ENCODE data around the gene MAP7D3.
A peak's percentile ranks its signal among the peaks of the same experiment; 100 is the strongest.
"Not testable (repeated sequence)": the region's sequence is repeated elsewhere in the genome, so short reads cannot be mapped to it uniquely, and the experiment has no call there.

The MAP7D3 gene, protein sequence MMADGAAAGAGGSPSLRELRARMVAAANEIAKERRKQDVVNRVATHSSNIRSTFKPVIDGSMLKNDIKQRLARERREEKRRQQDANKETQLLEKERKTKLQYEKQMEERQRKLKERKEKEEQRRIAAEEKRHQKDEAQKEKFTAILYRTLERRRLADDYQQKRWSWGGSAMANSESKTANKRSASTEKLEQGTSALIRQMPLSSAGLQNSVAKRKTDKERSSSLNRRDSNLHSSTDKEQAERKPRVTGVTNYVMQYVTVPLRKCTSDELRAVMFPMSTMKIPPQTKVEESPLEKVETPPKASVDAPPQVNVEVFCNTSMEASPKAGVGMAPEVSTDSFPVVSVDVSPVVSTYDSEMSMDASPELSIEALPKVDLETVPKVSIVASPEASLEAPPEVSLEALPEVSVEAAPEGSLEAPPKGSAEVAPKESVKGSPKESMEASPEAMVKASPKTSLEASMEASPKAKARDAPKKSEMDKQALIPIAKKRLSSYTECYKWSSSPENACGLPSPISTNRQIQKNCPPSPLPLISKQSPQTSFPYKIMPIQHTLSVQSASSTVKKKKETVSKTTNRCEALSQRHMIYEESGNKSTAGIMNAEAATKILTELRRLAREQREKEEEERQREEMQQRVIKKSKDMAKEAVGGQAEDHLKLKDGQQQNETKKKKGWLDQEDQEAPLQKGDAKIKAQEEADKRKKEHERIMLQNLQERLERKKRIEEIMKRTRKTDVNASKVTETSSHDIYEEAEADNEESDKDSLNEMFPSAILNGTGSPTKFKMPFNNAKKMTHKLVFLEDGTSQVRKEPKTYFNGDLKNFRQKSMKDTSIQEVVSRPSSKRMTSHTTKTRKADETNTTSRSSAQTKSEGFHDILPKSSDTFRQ

DNA sequence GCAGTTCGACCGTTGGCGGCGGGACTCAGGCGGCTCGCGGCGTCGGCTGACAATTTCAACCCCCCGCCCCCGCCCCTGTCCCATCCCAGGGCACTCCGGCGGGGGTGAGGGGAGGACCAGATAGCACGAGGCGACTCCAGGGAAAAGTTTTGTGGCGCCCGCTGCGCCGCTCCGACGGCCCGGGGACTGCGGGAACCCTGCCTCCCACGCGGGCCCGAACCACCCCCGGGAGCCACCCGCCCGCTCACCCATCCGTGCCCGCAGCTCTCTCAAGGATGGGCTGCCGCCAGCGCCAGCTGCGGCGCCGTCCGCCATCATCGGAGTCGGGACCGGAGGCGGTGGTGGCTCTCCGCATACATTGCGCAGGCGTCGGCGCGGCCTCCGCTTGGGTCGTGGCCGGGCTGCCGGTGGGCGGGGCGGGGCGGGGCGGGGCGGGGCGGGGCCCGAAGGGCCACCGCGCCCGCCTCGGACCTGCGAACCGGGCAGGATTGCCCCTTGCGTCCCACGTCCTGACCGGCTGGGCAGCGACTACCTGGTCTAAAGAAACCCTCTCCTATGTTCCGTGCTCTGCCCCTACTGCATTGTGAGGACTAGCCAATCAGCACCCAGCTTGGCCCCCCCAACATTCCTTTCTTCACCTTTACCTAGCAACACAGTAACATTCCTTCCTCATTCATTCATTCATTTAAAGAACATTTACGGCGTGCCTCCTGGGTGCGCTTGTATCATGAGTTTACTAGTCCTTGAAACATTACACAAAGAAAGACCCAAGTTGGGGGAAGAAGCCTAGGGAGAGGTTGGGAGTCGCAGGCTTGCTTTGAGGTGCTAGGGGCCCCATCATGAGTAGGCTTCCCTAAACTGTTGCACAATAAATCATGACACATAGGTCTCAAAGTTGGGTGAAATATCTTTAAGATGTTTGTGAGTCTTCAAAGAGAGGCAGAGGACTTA lies at the start of gene MAP7D3:
Gene MAP7D3, minus strand, starts transcription at position 360 of the 951 bp plus-strand sequence. Its CDS starts 42 bp downstream, at position 318.
- peak; percentile 79 for DNase-seq (ENCODE audit: low spot score)

DNA sequence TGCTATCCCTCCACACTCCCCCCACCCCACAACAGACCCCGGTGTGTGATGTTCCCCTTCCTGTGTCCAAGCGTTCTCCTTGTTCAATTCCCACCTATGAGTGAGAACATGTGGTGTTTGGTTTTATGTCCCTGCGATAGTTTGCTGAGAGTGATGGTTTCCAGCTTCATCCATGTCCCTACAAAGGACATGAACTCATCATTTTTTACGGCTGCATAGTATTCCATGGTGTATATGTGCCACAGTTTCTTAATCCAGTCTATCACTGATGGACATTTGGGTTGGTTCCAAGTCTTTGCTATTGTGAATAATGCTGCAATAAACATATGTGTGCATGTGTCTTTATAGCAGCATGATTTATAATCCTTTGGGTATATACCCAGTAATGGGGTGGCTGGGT lies 49.5 kb upstream of the MAP7D3 start, which contains the start of gene ADGRG4:
Gene ADGRG4, plus strand, starts transcription at position 243 of the 400 bp plus-strand sequence. CDS start 7,815 bp downstream, outside the sequence.
- DNase-seq (ENCODE audit: low spot score): not testable (repeated sequence)

DNA sequence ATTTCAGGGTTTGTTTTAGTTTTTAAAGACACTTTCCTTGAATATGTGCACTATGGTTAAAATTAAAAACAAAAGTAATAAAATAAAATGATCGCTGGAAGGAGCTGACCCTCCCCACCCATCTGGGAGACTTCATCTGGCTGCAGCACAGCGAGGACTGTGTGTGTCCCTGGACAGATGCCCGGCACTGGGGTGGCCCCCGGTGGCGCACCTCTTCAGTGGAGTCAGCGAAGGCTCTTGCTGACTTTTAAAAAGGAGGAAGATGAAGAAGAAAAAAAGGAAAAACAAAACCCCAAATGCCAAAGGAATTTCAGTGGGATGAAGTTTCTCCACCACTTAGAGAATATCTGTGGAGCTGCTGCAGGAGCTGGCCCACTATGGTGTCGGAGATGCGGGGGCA lies 44.2 kb upstream of the MAP7D3 start:
- DNase-seq (ENCODE audit: low spot score): no peak

DNA sequence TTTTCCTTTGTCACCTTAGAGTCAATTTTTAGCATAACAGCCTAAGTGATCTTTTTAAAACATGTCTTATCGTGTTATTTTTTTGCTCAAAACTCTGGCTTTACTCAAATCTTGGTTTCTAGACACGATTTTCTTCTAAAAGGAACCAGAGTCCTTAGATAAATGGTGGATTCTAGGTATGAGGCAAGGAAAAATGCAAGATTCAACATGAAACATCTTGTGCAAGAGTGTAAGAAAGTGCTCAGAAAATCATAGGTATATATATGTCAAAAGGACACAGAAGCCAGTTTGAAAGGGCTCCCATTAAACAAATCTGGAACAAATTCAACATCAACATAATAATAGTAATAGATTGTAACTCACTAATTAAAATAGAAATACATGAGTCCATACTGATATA lies 41.5 kb upstream of the MAP7D3 start:
- DNase-seq (ENCODE audit: low spot score): no peak

DNA sequence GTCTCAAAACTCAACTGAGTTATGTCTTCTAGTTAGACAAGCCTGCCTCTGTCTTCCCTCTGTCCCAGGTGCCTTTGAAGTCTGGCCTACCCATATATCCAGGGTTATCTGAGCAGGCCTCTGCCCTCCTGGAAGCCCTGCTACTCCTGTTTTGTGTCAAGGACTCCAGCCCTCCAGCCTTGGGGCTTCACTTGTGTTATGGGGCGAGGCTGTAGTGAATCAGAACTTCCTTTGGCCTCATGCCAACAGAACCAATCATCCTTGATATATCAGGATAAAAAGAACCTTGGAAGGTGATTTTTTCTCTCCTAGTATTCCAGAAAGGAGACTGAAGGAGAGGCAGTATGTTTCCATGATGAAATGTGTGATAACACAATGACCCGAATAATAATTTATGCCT lies 40.6 kb upstream of the MAP7D3 start:
- DNase-seq (ENCODE audit: low spot score): no peak

DNA sequence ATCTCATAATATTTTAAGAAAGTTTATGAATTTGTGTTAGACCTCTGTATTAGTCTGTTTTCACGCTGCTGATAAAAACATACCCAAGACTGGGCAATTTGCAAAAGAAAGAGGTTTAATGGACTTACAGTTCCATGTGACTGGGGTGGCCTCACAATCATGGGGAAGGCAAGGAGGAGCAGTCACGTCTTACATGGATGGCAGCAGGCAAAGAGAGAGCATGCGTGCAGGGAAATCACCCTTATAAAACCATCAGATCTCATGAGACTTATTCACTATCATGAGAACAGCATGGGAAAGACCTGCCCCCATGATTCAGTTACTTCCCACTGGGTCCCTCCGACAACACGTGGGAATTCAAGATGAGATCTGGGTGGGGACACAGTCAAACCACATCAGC lies 35.2 kb upstream of the MAP7D3 start:
- DNase-seq (ENCODE audit: low spot score): not testable (repeated sequence)

DNA sequence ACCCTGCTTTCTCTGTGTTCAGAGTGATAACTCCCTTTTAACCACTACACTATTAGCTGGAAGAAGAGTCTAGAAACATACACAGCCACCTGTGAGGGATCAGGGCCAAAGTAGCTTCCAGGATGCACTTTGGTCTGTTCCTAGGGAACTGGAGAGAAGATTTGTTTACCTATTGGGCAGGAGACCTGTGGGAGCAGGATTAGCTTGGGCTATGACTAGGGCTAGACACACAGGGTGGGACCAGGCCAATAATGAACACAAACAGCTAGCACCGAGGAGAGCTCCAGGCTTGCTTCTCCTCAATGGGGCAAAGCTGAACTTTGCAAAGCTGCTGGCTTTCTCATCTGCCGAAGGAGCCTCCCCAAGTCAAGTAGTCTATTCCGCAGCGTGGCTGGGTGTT lies 24.4 kb upstream of the MAP7D3 start:
- no peak for DNase-seq (ENCODE audit: low spot score)

DNA sequence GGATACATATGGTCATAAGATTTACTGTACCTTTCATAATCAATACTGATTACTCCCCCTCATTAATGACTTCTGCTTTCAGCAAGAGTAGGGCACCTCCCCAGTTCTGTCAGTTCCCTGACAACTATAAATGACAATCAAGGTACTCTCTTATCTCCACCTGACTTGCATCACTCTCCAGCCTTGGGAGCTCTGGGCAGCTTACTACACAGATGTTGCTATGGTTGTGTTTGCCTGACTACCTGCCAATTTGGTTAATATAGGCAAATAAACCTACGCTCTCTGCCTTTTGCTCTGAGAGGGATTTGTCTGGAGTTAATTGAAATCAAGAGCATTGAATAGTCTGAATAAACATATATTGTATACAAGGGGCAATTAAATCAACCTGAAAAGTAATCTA lies 22.8 kb upstream of the MAP7D3 start:
- no peak for DNase-seq (ENCODE audit: low spot score)

DNA sequence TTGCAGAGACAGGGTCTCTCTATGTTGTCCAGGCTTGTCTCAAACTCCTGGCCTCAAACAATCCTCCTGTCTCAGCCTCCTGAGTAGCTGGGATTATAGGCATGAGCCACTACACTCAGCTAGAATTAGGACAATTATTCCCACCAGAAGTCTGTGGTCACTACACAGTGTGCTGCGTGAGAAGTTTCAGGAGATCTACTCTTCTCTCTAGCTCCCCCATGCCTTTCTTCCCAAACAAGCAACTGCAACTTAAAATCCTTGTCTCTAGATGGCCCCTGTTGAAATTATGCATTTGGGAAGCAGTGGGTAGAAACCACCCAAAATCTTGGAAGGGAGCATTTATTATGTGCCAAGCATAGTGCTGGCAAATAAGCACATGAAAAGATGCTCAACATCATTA lies 21.1 kb upstream of the MAP7D3 start:
- no peak for DNase-seq (ENCODE audit: low spot score)

DNA sequence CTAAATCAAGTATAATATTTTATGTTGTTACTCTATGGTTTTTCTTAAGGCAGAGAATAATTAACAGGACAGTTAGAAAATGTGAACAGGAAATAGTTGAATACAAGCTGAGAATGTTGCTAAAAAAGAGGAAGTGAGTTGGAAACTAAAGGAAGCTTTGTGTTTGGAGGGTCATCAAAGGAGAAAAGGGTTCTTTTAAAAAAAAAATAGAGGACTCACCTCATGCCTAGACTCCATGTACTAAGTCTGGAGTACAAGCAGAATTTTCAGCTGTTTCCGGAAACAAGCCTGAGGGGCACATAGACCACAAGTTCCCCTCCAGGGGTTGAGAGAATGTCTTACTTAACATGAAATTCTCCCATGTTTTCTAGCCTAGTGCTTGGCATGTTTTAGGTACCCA lies 20.1 kb upstream of the MAP7D3 start:
- no peak for DNase-seq (ENCODE audit: low spot score)

DNA sequence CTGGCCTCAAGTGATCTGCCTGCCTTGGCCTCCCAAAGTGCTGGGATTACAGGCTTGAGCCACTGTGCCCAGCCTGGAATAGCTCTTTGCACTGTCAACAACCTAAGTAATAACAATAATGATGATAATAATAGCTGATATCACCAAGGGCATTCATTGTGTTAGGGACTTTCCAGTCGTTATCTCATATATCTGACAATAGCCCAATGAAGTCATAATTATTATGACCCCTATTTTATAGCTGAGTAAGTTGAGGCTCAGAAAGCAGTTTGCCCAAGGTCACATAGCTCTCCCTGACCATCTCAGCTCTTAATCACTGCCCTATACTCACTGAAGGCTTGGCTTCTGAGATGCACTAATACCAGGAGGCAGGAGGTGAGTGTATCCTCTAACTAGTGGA lies 18.7 kb upstream of the MAP7D3 start:
- DNase-seq (ENCODE audit: low spot score): no peak

DNA sequence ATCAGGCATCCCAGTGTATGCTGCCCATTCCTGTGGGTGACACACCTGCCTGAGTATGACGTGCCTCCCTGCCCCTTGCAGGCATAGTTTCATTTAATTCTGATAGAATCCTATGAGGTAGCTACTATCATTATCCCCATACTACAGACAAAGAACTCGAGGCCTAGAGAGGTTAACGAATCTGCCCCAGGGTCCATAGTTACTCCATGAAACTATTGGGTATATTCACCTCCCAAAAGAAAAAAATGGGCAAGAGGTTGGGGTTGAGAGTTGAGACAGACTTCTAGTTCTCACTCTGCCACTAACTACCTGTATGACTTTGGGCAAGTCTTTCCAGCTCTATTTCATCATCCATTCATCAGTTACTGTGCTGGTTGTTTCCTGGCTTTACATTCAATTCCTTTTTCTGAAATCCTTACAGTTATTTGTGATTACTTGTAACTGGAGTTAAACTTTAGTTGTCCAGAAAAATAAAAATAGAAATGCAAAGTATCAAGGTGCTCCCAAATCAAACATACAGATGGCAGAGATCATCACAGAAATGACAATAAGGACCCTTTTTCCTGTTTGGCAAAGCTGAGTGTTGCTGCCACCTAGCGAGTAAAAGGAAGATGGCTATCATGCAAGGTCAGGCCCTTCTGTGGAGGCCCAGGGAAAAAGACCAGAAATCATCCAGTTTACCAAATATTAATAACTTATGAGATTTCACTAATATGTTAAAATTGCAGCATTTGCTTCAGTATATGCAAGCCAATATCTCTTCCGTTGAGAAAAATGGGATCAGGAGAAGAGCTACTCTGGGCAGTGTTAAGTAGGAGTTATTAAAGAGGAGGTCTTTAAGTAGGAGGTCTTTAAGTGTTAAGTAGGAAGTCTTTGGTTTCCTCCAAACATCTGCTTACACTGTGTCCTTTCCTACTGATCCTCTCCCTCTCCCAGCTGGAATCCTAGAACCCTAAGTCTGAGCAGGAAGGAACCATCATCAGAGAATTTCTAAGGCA lies 17.1 kb upstream of the MAP7D3 start:
- DNase-seq (ENCODE audit: low spot score): peak; percentile 46

DNA sequence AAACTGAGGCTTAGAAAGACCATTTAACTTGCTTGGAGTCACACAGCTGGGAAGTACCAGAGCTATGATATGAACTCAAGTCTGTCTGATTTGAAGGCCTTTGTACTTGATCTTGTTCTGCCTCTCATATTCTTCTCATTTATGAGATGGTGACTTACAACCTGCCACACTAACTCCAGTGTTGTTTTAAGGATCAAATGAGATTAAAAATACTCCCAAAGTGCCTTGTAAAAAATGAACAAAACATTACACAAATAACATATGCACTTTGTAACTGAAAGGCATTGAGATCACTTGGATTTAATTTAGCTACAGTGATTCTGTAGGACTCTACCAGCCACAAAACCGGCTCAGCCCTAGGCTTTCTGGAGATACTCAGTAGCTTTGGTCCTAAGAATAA lies 15.6 kb upstream of the MAP7D3 start:
- DNase-seq (ENCODE audit: low spot score): no peak

DNA sequence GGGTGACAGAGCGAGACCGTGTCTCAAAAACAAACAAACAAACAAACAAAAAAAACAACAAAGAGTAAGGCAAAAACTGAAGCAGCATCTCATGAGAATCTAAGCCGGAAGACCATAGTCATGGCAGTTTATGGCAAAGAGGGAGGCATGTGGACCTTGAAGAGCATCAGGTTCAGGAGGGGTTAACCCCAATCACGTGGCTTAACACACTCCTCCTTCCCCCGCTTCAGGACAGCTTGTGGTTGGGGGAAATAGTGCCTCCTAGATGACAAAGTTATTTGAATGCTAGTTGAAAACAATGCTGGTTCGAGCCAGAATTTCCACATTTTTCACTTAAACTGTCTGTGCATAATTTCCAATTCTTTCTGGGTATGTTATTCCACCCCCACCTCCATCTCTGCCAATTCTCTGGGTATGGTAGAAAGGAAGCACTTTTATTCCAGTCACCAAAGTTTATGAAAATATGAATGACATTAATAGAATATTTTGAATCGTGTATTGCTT lies 11.7 kb upstream of the MAP7D3 start:
- DNase-seq (ENCODE audit: low spot score): no peak

DNA sequence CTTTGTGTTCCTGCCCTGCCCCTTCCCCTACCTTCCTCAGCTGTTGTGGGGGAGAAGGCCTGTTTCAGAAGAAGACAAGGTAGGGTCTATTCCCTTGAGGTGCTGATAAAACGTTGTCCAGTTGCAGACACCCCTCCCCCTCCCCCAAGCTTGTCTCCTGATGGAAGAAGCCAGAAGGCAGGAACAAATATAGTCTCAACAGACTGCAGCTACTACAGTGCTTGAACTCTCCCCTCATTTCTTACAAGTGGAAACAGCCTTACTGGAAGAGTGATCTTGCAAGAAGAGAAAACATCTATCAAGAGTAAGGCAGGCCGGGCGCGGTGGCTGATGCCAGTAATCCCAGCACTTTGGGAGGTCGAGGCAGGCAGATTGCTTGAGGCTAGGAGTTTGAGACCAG lies 11.0 kb upstream of the MAP7D3 start:
- no peak for DNase-seq (ENCODE audit: low spot score)

DNA sequence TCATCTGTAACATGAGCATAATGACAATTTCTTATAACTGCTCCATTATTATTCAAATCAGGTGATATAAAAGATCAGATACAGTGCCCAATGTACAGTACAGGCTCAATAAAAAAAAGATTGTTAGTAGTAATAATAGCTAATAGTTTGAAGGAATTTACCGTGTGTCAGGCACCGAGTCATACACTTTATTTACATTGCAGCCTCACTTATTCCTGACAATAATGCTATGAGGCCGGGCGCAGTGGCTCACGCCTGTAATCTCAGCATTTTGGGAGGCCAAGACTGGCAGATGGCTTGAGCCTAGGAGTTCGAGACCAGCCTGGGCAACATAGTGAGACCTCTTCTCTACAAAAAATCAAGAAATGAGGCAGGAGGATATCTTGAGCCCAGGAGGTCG lies 10.1 kb upstream of the MAP7D3 start:
- no peak for DNase-seq (ENCODE audit: low spot score)

DNA sequence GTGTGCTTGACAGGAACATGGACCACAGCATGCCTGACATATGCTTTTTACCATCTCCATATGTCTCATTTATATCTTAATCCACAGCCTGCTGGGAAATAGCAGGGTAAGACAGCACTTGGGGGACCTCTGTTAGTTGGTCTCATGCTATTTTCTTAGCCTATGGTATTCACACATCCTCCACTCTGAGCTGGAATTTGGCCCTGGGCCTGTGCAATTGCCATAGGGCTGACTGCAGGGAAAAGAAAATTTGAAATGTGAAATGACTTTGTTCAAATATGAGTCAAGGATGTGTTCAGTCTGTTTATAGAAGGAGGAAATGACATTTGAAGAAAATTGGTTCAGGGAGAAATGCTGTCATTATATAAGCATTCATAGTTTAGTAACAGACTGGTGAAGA lies 9.6 kb upstream of the MAP7D3 start:
- DNase-seq (ENCODE audit: low spot score): no peak

DNA sequence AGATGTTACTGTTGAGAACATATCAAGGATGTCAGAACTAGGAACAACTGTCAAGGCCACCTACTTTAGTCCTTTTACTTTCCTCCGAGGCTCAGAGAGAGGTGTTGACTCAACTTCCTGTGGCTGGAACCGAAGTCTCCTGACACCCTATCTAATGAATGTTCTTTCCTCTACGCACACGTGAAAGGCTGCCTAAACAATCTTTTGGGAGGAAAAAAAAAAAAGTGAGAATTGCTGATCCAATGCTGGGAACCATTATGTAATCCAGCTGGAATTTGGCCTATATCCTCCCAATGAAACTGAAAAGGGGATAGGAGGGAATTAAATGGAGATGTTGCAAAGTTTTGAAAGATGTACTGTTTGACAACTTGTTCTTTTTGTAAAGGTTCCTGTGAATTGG lies 8.3 kb upstream of the MAP7D3 start:
- DNase-seq (ENCODE audit: low spot score): no peak

DNA sequence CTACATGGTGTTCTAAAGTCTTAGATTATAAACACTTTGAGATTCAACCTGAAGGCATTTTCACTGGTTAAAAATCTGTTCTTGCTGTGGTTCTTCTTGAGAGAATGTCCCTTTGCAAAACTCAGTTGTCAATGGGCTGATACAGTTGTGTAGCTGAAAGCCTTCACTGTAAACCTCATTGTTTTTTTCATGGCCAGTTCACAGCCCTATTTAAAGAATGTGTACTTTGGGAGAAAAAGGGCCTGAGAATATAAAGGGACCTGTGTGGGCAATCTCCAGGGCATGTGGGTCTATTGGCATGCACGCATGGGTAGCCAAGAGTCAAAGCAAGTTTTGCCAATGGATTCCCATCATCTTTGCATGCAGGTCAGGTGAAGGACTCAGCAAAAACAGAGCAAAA lies 7.8 kb upstream of the MAP7D3 start:
- DNase-seq (ENCODE audit: low spot score): no peak

DNA sequence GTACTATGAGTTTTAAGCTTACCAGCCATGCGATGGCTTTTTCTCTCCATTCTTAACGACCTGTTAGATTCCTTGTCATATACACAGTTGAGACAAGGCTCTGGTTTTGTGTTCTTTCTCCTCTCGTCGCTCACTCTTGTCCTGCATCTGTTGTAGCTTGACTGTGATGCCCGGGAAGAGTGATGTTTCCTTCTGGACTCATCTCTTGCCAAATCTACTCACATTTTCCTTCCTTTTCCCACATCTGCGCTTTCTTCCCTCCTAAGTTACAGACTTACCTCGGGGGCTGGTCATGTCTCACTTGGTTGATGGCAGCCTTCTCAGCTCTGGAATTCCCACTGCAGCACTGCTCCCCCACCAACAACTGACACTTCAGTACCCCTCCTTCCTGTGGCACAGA lies 4.8 kb upstream of the MAP7D3 start:
- no peak for DNase-seq (ENCODE audit: low spot score)

DNA sequence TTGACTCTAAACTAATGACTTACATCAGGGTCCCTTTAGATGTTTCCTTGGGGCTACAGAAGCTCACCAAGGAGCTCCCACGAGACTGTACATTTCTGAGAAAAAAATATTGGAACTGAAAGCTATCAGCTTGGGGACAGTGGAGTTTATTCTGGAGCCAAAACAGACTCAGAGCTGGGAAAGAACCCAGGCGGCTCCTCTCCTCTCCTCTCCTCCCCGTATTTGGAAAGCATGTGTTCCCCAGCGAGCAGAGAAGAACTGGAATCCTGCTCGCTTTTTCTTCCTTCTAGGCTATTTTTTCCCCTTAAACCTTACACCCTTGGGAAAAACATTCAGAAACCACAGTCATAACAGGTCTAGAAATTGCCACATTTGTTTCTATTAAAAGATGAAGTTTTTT lies 4.3 kb upstream of the MAP7D3 start:
- no peak for DNase-seq (ENCODE audit: low spot score)

All from ecto neural progenitor cell (in vitro differentiated cells).